GM15510 (cell line): ENCODE measurements around the gene SF1.

ENCODE experiments used
- POLR2A ChIP-seq: IDR thresholded peaks from 3 replicates; pipeline ENCODE4 v1.6.1; 2011; ENCODE audit warnings: borderline replicate concordance; ENCODE audit not compliant: insufficient read length; ENCODE audit errors: extremely low read depth

Gene SF1

DNA sequence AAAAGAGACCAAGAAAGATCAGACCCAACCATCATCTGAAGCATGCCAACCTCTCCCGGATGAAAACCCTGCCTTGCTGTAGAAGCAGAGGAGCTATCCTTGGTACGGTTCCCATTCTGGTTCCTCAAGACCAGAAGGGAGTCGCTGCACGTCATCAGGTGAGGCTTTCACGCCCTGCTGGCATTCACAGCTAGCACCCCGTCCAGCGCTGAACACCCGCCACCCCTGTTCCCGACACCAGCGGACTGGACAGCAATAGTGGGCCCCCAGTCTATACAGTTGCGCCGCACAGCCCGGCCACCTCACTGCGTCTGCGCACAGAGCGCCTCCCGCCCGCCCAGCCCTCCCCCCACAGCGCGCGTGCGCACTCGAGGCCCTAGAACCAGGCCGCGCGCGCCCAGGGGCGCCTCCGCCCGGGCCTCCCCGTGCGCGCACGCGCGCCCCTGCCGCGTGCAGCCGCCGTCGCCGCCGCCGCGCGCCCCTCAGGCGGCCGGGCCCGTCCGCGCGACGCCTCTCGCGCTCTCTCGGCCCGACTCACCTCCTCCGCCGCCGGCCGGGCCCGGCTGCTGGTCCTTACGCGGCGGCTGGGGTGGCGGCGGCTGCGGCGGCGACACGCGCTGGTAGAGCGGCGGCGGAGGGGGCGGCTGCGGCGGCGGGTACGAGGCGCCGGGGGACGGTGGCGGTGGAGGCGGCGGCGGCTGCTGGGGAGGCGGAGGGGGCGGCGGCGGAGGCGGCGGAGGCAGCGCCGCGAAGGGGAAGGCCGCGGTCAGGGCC, 706 bp downstream of the SF1 start:
- peak; percentile 31 for TF ChIP-seq POLR2A

DNA sequence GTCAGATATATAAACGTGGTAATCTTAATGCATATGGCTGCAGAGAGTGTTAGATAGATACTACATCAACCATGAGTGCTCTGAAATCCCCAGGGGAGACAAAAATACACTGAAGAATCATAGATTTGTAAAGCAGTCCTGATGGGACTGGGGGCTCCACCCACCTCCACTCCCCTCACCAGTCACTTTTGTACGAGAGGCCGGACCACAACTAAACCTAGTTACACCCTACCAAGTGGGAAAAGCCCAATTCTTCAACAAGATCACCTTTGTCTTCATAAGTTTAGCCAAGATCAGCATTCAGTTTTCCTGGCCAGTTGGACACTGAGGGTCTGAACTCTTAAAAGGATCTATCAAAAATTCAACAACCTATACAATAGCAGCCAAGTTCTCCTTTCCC, 1.5 kb downstream of the SF1 start:
- TF ChIP-seq POLR2A: no peak

DNA sequence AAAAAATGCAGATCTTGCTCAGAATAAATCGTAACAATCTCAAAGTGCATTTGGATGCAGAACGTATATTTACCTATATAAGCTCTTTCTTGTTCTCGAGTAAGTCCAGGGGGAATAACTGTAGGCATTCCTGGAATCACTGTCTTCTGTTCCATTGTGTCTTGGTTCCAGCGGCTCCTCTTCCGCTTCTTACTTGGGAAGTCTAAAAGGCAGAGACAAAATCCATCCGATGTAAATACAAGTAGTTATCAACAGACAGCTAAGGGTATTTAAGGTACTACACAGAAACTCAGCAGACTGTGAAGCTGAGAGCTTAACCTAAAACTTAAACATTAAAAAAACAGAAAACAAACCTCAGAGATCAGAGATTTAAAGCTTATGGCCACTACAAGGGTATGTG, 1.9 kb downstream of the SF1 start:
- TF ChIP-seq POLR2A: no peak

DNA sequence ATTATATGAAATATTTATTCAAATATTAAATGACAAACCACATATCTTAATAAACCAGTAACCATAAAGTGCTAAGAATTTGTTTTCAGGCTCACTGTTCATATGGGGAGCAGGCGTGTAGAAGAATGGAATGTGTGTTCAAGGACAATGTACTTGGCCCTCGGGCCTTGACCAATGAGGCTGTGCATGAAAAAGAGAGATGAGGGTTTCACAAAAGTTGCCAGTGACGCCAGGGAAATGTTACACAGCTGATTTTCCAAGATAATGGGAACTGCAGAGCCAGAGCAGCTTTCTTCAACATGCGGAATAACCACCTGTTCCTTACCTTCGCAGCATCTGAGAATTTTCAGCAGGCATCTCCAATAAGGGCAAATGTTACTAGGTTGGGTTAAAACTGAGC, 4.2 kb downstream of the SF1 start:
- no peak for TF ChIP-seq POLR2A

DNA sequence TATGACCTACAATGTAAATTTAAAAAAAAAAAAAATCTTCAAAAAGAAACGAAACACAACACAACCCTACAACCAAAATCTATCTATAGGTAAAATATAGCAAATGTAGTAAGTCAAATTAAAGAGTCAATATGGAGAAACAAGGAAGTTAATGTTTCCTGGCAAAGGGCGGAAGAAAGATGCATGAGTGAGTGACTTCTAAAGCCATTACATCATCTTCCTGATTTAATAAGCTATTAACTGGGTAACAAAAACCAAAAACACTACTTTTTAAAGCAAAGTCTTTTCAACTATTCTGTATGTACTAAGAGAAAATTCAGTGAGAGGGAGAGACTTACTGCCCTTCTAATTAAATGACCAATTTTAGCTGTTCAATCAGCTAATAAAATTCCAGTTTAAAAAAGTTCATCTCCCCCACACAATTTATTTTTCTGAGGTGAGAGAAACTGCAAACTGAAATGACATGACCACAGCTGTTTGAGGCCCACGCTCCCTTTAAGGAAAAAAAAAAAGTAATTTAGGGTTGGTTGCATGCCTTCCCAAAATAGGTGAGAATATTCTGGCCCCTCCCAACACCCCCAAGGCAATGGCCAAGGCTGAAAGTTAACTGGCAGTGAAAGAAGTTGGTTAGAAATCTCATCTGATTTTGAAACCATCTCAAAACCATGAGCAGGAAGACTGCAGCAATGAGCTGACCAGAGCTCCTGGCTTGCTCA, 5.9 kb downstream of the SF1 start:
- TF ChIP-seq POLR2A: no peak

DNA sequence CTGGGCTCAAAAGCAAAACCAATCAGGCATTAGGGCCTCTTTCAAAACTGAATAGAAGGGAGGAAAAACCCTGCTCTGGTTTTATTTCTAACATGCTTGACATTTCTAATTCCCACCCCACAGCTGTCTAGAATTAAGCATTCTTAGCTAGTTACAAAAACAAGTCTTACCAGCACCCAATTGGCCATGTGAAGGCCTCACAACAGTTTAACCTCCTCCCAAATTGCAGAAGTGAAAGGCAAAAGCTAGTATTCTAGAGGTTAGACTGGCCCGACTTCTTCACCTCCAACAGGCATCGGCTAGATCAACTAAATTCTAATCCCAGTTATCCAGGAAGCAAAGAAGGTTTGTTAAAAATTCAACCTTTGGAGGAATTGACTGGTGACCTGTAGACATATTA, 6.5 kb downstream of the SF1 start:
- no peak for TF ChIP-seq POLR2A

DNA sequence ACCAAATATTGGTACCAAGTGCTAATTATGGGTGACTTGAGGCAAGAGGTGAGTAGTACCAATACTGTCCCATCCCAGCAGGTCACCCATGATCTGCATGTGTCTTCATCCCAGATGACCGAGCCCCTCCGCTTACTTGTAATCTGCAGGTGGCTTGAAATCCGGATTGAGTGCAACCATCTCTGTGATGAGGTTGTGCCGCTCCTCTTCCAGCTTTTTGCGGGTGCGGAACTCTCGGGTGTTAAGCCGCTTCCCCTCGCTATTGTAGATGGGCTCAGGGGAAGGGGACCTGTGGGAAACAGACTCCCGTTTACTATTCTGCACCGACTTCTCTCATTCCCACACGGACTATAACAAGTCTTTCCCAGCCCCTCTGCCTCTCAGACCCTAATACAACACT, 8.2 kb downstream of the SF1 start:
- no peak for TF ChIP-seq POLR2A

DNA sequence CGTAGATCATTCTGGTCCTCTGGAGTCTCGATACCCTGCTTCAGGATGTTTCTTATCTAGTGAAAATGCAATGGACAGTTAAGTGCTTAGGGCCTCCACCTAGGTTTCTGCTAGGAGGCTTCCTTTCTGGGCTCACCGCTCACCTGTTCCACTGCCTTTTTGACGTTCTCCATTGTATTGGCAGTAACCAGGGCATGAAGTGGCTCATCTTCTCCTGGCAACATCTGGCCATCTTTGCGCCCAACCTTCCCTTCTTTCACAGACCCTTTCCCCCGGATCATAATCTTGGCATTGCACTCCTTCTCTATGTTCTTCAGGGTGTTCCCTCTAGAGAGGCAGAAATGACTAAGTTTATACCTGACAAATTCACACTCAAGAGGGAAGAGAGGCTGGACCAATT, 9.1 kb downstream of the SF1 start:
- no peak for TF ChIP-seq POLR2A

DNA sequence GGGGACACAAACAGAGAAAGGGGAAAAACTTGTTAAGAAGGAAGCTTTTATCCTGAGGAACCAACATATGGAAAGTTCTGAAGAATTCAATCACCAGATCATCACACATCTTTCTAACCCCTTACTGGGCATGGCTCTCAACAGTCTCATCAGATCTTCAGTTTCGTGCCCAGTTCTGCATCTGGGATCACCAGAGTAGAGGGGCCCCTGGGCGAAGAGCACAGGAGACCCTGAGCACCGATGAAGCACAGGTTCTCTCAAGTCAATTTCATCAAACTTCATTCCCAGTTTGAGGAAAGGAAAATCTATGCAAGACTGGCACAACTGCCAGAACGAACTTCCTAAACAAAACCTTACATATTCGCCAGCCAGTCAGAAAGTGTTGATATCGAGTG, 10.0 kb downstream of the SF1 start:
- TF ChIP-seq POLR2A: no peak

DNA sequence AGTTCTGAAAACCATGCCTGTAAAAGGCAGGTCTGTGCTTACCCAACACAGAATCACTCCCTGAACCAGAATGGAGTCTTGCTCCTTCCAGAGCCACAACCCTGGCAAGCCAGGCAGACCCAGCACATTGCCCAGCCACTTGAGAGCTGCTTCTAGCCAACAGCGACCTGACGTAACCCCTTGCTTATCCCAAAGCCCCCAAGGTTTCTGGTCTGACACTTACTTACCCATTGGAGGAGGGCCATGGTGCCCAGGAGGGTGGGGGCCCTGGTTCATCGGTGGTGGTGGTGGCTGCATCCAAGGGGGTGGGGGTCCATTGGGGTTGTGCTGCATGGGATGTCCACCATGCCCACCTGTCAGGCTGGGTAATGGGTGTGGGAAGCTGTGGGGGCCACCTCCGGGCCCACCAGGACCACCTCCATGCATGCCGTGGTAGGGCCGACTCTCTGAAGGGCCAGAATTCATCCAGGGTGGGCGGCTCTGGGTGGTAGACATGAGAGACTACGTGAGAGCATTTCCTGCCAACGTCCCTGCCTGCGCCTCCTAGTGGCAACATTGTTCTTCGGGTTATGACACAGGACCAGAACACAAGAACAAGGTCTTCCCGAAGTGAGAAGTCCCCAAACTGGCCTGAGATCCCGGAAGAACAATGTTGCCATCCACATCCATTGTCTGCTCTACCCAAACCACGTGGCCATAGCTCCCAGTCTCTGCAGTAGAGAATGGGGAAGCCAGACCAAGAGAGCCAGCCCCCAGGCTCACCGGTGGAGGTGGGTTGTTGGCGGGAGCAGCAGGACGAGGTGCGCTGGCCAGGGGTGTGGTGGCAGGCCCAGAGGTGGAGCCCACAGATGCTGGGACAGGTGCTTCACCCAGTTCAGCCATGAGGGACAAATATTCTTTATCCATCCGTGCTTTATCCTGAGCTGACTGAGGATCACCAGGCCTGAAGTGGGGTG, 10.7 kb downstream of the SF1 start:
- no peak for TF ChIP-seq POLR2A

DNA sequence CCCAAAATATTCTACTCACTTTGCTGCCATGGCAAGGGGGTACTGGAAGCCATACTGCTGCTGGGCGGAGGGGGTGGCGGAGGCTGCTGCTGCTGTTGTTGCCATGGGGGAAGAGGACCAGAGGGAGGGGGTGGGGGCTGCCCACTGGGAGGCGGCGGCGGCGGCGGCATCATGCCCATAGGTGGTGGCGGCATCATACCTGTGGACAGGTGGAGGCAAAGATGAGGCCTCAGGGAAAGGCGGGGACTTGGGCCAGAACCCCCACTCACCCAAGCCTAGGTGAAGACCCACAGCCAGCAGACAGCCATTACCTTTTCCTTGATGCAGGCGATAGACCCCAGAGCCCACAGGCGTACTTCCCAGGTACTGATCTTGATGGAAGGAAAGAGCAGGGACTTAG, 11.5 kb downstream of the SF1 start:
- no peak for TF ChIP-seq POLR2A

DNA sequence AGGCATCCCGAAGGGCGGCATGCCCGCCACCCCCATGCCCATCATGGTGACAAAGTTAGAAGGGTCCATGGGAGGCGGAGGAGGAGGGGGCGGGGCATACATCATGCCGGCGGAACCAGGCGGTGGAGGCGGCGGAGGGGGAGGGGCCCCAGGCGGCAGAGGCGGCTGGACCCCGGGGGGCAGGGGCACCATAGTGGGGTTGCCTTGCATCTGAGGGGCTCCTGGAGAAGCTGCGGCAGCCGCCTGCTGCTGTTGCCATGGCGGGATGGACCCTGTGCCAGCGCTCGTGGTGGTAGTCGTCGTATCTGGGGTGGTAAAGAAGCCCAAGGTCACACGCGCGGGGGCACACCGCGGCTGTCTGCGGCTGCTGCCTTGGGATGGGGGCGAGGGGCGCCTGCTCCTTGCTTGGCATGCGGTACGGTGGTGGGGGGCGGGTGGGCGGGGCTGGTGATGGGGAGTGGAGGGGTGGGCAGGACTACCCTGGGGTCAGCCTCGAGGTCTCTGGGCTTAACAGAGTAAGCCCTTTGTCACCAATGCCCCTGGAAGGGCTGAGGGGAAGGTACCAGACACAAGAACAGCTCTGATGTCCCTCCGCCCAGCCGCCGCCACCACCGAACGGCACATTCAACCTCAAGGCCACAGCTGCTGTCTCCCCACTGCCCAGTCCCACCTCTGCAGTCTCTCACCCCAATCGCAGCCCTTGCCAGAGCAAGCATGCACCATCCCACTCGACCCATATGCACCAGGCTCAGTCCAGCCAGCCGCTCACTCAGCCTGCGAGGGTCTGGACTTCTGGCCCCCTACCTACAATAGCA, 12.3 kb downstream of the SF1 start:
- peak; percentile 10 for TF ChIP-seq POLR2A

DNA sequence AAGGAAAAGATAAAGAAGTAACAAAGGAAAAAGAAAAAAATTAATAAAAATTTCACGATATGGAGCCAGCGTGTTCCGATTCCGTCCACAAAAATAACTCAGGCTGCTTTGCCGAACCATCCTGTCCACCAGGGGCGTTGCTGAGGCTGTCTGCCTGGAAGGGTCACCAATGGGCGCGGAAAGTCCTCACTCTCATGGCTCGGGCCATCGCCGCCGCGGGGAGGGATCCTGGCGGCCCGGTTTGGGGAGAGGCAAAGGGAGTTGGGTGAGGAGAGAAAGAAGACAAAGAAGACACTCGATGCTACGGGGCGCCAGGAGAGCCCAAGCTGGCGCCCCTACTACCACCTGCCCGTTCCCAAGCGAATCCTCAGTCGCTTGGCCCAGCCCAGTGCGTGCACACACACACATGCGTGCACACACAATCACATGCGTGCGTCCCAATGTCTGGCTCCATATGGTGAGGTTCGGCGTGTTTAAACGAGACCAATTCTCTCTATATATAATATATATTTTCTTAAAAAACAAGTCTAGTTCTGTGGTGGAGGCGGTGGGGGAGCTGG, 13.0 kb downstream of the SF1 start:
- TF ChIP-seq POLR2A: no peak

DNA sequence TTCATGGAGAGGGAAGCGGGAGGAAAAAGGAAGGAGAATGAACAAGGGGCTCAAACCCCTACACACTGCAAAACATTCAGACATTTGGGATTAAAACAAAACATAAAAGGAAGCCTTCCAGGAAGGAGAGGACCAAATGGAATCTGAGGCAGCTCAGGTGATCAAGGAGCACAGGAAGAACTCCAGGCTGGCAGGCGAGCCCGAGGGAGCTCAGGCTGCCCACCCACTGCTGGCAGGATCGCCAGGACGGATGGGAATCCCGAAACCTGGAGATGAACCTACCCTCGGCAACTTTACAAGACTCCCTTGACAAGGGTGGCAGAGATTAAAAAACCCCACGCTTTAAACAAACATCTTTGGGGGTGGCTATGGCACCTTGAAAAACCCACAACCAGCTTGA, 13.6 kb downstream of the SF1 start:
- TF ChIP-seq POLR2A: no peak
